ENCODE results near the gene CDC123.
"Not testable (repeated sequence)": the region's sequence is repeated elsewhere in the genome, so short reads cannot be mapped to it uniquely, and the experiment has no call there.

DNA sequence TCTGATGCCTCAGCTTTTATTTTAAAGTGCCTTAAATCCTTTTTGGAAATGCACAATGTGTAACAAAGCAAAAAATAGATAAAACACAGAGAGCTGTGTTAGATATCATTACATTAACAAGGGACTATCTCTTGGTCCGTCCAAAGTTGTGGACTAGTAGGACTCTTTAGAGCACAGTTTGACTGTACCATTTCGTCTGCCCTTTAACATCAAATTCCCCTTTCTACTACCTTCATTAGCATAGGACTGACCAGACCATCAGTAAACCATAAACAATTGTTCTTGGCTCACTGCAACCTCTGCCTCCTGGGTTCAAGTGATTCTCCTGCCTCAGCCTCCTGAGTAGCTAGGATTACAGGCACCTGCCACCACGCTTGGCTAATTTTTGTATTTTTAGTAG, 101.8 kb downstream of the CDC123 start:
- TF ChIP-seq POLR2A (IDR thresholded peaks at IDR 0.05; ENCODE audit: low read depth, low read length); TAF1 (IDR thresholded peaks at IDR 0.05; ENCODE audit: borderline replicate concordance, low read depth, low read length): not testable (repeated sequence)

Data from GM12892 (cell line).